ENCODE measurements around the gene TTC28.
A peak's percentile ranks its signal among the peaks of the same experiment; 100 is the strongest.
"Not testable (repeated sequence)": the region's sequence is repeated elsewhere in the genome, so short reads cannot be mapped to it uniquely, and the experiment has no call there.

The TTC28 gene

DNA sequence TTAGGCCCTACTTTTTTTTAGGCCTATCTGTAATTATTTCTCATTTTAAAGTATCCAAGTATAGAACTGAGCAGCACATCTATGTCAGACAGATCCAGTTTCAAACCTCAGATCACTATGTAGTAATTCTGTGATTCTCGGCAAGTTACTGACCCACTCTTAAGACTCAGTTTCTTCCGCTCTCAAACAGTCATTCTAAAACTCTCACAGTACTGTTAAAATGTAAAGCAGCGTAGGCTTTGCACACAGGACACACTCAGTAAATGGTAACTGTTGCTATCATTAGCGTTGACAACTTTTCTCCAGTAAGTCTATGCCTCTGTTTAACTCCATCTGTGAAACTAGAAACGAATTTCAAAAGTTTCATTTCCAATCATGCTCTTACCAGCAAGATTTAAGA lies 277.1 kb downstream of the TTC28 start:
- ATAC-seq: peak; percentile 72 to 82

- ATAC-seq: no peak
Observed at GRCh38 chr22:28402060-28402459, 277.6 kb downstream of the TTC28 start.

GRCh38 chr22:28398981-28399380 lies 280.7 kb downstream of the TTC28 start:
- no peak for ATAC-seq

DNA sequence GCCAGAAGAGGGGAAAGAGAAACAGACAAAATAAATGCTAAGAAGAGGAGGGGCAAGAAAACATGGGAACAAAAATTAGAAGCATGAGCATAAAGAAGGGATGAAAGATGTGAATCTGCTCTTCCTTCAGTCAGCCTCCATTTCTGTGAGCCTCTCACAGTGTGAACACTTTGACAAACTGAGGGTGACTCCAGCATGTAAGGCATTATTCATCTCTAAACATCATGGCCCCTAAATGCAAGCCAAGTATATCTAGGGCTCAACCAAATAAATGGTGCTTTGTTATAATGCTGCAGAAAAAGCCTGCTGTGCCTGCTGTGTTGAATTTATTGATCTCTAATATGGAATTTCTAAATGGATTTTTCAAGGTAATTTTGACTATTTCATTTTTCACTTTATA lies 281.3 kb downstream of the TTC28 start:
- ATAC-seq: no peak

DNA sequence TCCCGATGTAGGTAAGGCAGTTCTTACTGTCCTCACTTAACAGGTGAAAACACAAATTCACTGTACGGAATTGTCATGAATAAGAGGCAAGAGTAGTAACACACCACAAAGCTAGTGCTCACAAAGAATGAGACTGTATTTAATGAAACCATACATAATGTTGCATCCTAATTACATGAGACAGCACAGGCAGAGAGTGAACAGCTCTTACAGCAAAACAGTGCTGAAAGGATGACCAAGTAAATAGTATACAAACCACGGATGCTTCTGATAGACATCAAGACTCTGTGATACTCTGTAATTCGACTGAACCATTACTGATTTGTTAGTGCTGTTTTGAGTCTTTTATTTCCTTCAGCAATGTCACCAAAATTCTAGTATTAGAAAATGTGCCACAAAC lies 282.3 kb downstream of the TTC28 start:
- no peak for ATAC-seq

- peak; percentile 70 to 82 for ATAC-seq
Observed at GRCh38 chr22:28395920-28396753, 283.5 kb downstream of the TTC28 start.

DNA sequence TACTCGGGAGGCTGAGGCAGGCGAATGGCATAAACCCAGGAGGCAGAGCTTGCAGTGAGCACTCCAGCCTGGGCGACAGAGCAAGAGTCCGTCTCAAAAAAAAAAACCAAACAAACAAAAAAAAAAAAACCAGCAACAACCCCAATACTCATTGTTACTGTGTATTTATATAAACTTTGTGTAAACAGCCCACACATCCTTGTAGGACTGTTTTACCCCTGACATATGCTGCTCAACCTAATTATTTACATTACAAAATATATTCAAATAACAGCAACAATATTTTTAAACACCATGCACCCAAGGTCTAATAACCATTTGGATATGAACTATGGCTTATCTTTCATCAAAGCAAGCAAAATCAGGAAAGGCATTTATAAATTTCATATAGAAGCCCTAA lies 284.1 kb downstream of the TTC28 start:
- no peak for ATAC-seq

DNA sequence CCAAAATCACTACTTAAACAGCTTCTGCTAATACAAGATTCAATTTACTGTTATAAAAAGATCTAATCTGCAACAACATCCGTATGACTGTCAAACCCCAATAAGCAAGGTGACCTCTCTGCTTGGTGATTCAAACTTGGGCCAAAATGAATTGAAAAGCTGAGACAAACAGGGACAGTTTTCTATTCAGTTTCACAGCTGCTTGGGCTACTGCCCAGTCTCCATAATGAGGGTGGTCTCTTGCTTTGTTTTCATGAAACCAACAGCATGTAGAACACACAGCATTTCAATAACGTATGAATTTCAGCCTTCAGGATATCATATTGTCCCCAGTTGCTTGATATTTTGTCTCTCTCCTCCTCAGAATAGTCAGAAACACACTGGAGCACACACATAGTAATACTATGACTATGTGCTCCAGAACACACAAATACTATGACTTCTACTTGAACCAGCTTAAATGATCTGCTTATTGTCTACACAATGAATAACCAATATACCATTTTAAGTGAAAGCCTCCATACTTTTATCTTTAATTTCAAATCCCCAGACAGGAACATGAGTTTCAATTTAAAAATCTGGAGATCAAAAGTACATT lies 285.0 kb downstream of the TTC28 start:
- ATAC-seq: no peak

DNA sequence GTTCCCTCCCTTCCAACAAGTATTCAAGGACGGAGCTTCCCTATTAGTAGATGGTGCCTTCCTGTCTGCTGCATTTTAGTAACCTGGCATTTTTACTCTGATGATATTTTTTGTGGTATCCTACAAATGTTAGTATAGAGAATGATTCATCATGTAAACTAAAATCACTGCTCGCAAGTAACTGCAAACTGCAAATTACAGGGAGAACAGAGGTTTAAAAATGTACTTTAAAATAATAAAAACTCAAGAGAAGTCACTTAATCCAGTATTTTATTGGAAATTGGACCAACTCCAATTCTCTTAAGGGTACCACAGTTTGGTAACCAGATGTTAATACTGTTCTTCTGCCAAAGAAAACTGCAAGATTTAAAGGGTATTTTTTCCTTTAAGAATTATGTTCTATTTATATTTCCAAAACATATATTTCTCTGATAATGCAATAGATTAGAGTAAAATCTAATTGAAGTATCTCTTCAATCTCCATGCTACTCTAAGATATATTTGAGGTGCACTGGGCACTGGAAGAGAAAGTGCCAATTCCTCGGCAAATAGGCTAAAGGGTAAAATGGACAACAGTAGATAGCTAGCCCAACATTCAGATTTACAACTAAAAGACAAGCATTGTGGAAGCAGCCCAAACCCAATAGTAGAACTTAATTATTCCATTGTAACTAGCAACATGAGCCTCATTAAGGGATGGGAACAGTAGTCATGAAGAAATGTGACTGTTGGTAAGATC lies 298.0 kb downstream of the TTC28 start:
- no peak for ATAC-seq

DNA sequence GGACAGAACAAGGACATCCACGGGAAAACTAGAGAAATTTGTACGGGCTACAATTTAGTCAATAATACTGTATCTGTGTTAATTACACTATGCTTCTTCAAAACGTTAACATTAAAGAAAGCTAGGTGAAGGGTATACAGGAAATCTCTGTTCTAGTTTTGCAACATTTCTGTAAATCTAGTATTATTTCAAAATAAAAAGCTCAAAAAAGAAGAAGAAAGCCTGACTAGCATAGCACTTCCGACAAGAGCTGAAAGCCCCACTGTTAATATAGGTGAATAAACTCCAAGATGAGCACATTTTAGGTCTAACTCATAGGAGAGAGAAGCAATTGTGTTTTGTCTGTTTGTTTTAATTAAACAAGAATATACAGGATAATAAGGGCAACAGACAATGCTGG lies 299.7 kb downstream of the TTC28 start:
- ATAC-seq: no peak

DNA sequence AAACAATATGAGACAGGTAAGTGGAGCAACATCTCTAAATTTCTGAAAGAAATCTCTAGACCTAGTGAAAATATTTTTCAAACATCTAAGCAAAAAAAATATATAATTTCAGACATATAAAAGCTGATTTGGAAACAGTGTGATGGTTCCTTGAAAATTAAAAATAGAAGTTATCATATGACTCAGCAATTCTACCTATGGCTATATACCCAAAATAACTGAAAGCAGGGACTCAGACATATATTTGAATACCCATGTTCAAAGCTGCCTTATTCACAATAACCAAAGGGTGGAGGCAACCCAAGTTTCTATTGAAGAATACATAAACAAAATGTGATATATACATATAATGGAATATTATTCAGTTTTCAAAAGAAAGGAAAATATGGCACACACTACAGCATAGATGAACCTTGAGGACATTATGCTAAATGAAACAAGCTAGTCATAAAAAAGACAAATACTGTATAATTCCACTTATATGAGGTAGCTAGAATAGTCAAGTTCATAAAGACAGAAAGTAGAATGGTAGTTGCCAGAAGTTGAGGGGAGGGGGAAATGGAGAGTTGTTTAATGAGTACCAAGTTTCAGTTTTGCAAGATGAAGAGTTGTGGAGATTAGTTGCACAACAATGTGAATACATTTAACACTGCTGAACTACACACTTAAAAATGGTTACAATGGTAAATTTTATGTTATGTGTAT lies 300.4 kb downstream of the TTC28 start:
- peak; percentile 60 to 76 for ATAC-seq

GRCh38 chr22:28375761-28376534 lies 303.7 kb downstream of the TTC28 start:
- ATAC-seq: no peak

DNA sequence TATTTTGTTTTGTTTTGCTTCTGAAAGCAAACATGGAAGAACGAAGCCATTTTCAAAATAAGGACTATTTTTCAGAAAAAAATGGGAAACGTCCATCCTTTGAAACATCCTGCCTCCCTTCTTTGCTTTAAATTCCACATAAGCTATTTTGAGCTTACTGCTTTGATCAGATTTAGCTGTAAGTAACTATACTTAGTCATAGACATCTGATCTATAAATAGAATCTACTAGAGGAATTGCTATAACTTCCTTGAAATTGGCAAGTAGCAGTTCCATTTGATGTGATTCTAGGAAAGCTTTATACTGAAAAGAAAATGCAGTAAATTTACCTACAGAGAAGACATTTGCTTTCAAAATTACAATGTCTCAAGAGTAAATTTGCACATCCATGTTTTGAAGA lies 305.8 kb downstream of the TTC28 start:
- ATAC-seq: no peak

GRCh38 chr22:28369854-28370253 lies 309.8 kb downstream of the TTC28 start:
- peak in 1 of 2 donors; percentile 41 for ATAC-seq

DNA sequence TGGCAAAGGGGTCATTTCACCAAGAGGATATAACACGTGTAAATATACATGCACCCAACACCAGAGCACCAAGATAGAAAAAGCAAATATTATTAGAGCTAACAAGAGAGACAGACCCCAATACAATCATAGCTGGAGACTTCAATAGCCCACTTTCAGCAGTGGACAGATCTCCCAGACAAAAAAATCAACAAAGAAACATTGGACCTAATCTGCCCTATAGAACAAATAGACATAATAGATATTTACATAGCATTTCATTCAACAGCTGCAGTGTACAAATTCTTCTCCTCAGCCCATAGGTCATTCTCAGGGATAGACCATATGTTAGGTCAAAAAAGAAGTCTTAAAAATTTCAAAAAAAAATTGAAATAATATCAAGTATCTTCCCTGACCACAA lies 312.8 kb downstream of the TTC28 start:
- no peak for ATAC-seq

DNA sequence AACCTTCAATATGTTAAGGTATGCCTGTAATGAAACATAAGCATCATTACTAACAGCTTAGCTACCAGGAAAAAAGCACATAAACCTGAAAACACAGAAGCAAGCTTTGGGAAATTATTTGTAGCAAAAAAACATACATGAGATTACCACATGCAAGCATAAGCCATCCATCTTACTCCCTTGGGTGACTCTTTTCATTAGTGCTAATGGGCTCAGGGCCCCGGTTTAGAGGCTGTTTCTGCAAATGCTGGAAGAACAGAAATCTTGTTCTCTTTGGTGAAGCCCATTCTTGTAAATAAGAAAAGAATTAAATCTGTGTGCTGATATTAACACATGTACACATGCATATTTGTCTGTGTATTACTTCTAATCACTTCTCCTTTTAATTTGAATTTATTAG lies 314.3 kb downstream of the TTC28 start:
- ATAC-seq: no peak

DNA sequence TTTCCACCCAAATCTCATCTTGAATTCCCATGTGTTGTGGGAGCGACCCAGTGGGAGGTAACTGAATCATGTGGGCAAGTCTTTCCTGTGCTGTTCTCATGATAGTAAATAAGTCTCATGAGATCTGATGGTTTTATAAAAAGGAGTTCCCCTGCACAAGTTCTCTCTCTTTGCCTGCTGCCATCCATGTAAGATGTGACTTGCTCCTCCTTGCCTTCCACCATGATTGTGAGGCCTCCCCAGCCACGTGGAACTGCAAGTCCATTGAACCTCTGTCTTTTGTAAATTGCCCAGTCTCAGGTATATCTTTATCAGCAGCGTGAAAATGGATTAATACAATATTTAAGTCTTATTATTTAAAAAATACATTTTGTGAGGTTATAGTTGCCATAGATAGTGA lies 315.5 kb downstream of the TTC28 start:
- not testable (repeated sequence) for ATAC-seq

- ATAC-seq: no peak
Observed at GRCh38 chr22:28360939-28361338, 318.7 kb downstream of the TTC28 start.

DNA sequence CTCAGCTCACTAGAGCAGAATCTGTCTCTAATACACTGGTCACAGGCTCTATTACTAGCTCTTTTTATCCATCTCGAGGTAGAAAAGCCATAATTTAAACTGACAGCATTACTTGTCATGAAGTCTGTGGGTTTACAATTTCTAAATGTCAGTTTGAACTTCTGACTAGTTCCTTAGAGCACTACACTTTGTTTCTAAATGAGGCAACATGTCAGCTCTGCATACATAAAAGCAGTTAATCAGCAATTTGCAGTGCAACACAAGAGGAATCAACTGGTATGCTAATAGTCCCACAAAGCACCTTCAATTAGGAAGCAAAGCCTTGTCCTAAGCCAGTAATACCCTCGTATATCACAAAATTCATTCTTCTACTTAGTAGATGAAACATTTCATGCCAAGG lies 321.3 kb downstream of the TTC28 start:
- ATAC-seq: no peak

- no peak for ATAC-seq
Observed at GRCh38 chr22:28357193-28357592, 322.4 kb downstream of the TTC28 start.

DNA sequence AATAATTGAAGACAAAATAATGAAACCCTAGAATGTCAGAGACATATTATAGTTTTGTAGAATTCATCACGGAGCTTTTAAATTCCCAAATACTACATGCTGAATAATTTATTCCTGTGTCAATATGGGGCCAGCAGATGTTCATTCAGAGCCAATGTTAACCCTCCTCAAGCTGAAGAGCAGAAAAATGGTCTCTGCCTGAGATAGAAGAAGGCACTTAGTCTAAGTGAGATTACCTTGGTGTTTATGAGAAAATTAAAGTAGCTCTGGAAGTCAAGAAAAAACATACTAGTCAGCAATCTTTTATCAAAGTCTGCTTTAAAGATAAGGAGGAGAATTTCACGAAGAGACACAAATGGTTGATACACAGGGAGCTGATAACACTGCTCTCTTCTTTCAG lies 328.2 kb downstream of the TTC28 start:
- no peak for ATAC-seq

Data from activated CD4-positive, CD25-positive, alpha-beta regulatory T cell treated with anti-CD3 and anti-CD28 coated beads, Interleukin-2, amount 50 U/mL, for 24 hours (primary cell).